NCI-H1694 treated with DMSO at 0.1 percent for 48 hours (cell line): ENCODE results near the gene RAB34.

Experiments used
- DNase-seq: peaks from one replicate; lab custom pipeline; 2025; lab: John Stamatoyannopoulos, UW

Gene RAB34

DNA sequence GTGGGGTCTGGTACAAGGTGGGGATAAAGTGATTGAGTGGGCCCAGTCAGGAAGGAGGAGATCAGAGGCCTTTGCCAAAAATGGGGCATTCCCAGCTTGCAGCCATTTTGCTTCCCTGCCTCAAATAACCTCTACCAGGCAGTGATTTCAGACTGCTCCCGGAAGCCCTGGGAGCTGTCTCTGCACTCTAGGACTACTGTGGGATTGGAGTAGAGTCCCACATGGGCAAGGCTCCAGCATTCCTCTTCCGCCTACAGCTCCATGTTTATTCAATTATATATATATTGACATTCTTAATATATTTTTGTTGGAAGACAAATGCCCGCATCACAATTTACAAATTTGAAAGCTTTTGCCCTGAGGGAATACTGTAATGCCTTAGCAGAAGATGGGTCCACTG lies 42.2 kb downstream of the RAB34 start:
- DNase-seq: no peak

DNA sequence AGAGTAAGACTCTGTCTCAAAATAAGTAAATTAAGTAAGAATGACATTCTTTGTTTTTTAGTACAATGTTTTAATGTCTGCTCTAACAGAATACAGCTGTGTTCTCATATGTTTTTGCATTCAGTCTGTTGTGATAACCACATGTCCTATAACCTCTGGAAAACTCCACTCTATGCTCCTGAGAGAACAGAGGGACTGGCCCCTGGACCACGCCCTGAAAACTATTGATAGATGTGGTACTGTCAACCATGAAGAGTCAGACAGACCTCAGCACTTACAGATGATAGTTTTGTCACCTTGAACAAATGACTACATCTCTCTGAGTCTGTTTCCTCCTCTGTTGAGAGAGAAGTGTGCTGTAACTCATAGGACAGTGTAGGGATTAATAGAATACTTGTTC lies 47.8 kb downstream of the RAB34 start:
- no peak for DNase-seq

DNA sequence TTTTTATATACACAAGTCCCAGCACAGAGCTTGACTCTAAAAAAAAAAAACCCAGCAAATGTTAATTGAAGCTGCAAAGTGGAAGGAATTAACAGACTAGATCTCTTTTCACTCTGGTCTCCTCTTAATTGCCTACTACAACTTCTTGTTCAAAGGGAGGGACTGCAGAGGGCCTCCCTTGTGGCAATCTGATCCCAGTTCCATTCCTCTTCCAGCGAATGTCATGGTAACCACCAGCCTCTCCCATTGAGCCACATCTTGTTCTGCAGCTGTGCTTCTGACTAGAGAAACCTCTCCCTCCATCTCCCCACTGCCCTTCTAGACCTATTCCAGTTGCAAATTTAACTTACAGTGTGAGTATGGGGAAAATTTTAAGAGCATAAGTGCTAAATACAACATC lies 49.8 kb downstream of the RAB34 start:
- no peak for DNase-seq

DNA sequence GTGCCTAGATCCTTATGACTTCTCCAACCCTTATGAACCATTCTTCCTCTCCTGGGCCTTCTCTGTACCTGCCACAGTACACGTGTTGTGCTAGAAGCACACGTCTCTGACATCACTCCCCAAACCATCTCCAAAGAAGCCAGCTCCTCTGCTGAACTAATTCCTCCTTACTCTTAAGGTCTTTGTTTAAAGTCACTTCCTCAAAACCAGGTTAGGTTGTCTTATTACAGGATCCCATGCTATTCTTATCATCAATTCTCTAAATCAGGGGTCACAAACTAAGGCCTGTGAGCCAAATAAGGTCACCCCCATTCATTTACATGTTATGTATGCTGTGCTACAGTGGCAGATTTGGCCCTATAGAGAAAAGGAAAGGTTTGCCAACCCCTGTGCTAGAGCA lies 51.7 kb downstream of the RAB34 start:
- no peak for DNase-seq
